Right atrium auricular region (tissue), 2 donors: ENCODE data around the gene ALDH7A1. TPM values are rescaled to one million over a fixed set of nuclear protein-coding genes. Genes with fewer than 3 reads are reported as not detected.

Experiments
- DNase-seq: peaks from one replicate; pipeline ENCODE4 v3.0.0-alpha.2; 2019; ENCODE audit warnings: low spot score
- H3K27ac ChIP-seq, 2 donors: fragments of 200-600 bp; sonication (generic); 1 replicate in 1 of 2; 2 replicates in 1 of 2; pipeline ENCODE4 v1.5.1; 2016 to 2019
- H3K27me3 ChIP-seq, 2 donors: fragments of 200-600 bp; sonication (generic); one replicate each; pipeline versions ENCODE4 v1.5.1 to v1.6.0; 2017 to 2019
- H3K36me3 ChIP-seq: fragments of 200-600 bp; sonication (generic); one replicate; pipeline ENCODE4 v1.5.1; 2016
- H3K4me1 ChIP-seq, 2 donors: fragments of 200-600 bp; sonication (generic); one replicate each; pipeline versions ENCODE4 v1.5.1 to v1.6.0; 2017 to 2019
- H3K4me3 ChIP-seq, 2 donors: fragments of 200-600 bp; sonication (generic); 1 replicate in 1 of 2; 2 replicates in 1 of 2; pipeline ENCODE4 v1.5.1; 2017 to 2019; ENCODE audit warnings: mild to moderate bottlenecking in 1 of 2, moderate library complexity in 1 of 2
- H3K9me3 ChIP-seq, 2 donors: fragments of 200-600 bp; sonication (generic); one replicate each; pipeline ENCODE4 v1.5.1; 2019
- CTCF ChIP-seq, 2 donors: fragments of 200-600 bp; sonication (generic); IDR thresholded peaks; one replicate each; pipeline ENCODE4 v1.5.1; 2019; ENCODE audit warnings: antibody characterized with exemption in 2 of 2
- total RNA-seq, 2 donors: library from RNA; depleted of rRNA; stranded (reverse); fragments of >200 nt; gene quantifications; one replicate each; pipeline ENCODE4 v1.1.0, GENCODE V29; 2016

The ALDH7A1 gene
- total RNA-seq, 2 donors from 2014 or later, result 9.6 to 13.9 TPM

GRCh38 chr5:126515337-126515736 lies 79.7 kb downstream of the ALDH7A1 start:
- TF ChIP-seq CTCF (IDR thresholded peaks at IDR 0.05), result no peak

GRCh38 chr5:126514558-126515141 lies 80.4 kb downstream of the ALDH7A1 start:
- H3K4me3 ChIP-seq, result no peak overlapping the region
- H3K36me3 ChIP-seq, result no peaks in the 10 kb centered on the region
- H3K4me1 ChIP-seq, result peaks cover 0 to 20% of the 10 kb centered on the region in 2 donors
- H3K27ac ChIP-seq, result peak overlapping the region in 1 of 2 donors; percentile 44
- H3K27me3 ChIP-seq, result no peaks in the 10 kb centered on the region
- TF ChIP-seq CTCF (IDR thresholded peaks at IDR 0.05), result no peak
- no peak for DNase-seq
- H3K9me3 ChIP-seq, result no peaks in the 10 kb centered on the region

More at GRCh38 chr5:126515337-126515736, 79.7 kb downstream of the ALDH7A1 start:
- Histone ChIP-seq H3K27me3 (no peaks in the 10 kb centered on the region), H3K9me3 (no peaks in the 10 kb centered on the region), H3K36me3 (no peaks in the 10 kb centered on the region), H3K27ac (peak overlapping the region in 1 of 2 donors; percentile 1), H3K4me3 (no peak overlapping the region), H3K4me1 (peaks cover 0 to 23% of the 10 kb centered on the region in 2 donors)
- no peak for DNase-seq

- no peak for TF ChIP-seq CTCF (IDR thresholded peaks at IDR 0.05)
- Histone ChIP-seq H3K27me3 (no peaks in the 10 kb centered on the region), H3K27ac (peak overlapping the region; percentile 29 to 44), H3K9me3 (no peaks in the 10 kb centered on the region), H3K4me1 (peaks cover 0 to 21% of the 10 kb centered on the region in 2 donors), H3K36me3 (no peaks in the 10 kb centered on the region), H3K4me3 (no peak overlapping the region)
- DNase-seq, result no peak
Observed at GRCh38 chr5:126514131-126514557, 80.9 kb downstream of the ALDH7A1 start.

GRCh38 chr5:126513703-126514102 lies 81.3 kb downstream of the ALDH7A1 start:
- peak overlapping the region; percentile 0 to 29 for H3K27ac ChIP-seq

GRCh38 chr5:126513302-126513701 lies 81.7 kb downstream of the ALDH7A1 start:
- Histone ChIP-seq H3K4me1 (peaks cover 0 to 30% of the 10 kb centered on the region in 2 donors), H3K27me3 (no peaks in the 10 kb centered on the region), H3K27ac (peak overlapping the region; percentile 0 to 29), H3K4me3 (no peak overlapping the region), H3K9me3 (no peaks in the 10 kb centered on the region), H3K36me3 (no peaks in the 10 kb centered on the region)
- no peak for DNase-seq
- TF ChIP-seq CTCF (IDR thresholded peaks at IDR 0.05), result no peak

More at GRCh38 chr5:126513703-126514102, 81.3 kb downstream of the ALDH7A1 start:
- Histone ChIP-seq H3K4me1 (peaks cover 0 to 26% of the 10 kb centered on the region in 2 donors), H3K9me3 (no peaks in the 10 kb centered on the region), H3K4me3 (no peak overlapping the region), H3K27me3 (no peaks in the 10 kb centered on the region), H3K36me3 (no peaks in the 10 kb centered on the region)
- no peak for TF ChIP-seq CTCF (IDR thresholded peaks at IDR 0.05)
- no peak for DNase-seq

GRCh38 chr5:126512451-126512850 lies 82.6 kb downstream of the ALDH7A1 start:
- peaks cover 0 to 35% of the 10 kb centered on the region in 2 donors for H3K4me1 ChIP-seq
- no peaks in the 10 kb centered on the region for H3K9me3 ChIP-seq
- no peak for DNase-seq
- H3K27me3 ChIP-seq, result no peaks in the 10 kb centered on the region
- no peak overlapping the region for H3K4me3 ChIP-seq
- no peak overlapping the region for H3K27ac ChIP-seq
- no peak for TF ChIP-seq CTCF (IDR thresholded peaks at IDR 0.05)
- H3K36me3 ChIP-seq, result no peaks in the 10 kb centered on the region
